Right renal cortex interstitium (tissue), 3 donors: Measurements from ENCODE around the gene ADARB2. TPM values are rescaled to one million over a fixed set of nuclear protein-coding genes. Genes with fewer than 3 reads are reported as not detected.

Source experiments
- DNase-seq, 3 donors: peaks; one replicate each; pipeline ENCODE4 v3.0.0-alpha.2; 2013; ENCODE audit warnings: low read depth in 3 of 3, low spot score in 2 of 3
- polyA plus RNA-seq, 3 donors: library from polyadenylated mRNA; unstranded; fragments of 120-200 nt; gene quantifications; one replicate each; pipeline ENCODE4 v1.2.1, GENCODE V29; 2013; ENCODE audit not compliant: insufficient read length in 3 of 3

The ADARB2 gene
- polyA plus RNA-seq, 3 donors, result 0.87 to 1.4 (median 1.4) TPM

GRCh38 chr10:1573981-1574380 is 163.3 kb downstream of the ADARB2 start:
- no peak for DNase-seq

- no peak for DNase-seq
Observed at GRCh38 chr10:1573334-1573969, 163.9 kb downstream of the ADARB2 start.

GRCh38 chr10:1572519-1573333 is 164.6 kb downstream of the ADARB2 start:
- DNase-seq, result no peak

GRCh38 chr10:1571587-1572237 is 165.6 kb downstream of the ADARB2 start:
- DNase-seq, result no peak

- no peak for DNase-seq
Observed at GRCh38 chr10:1570416-1571051, 166.8 kb downstream of the ADARB2 start.

GRCh38 chr10:1569208-1569607 is 168.1 kb downstream of the ADARB2 start:
- DNase-seq, result no peak

- DNase-seq, result no peak
Observed at GRCh38 chr10:1567742-1568495, 169.4 kb downstream of the ADARB2 start.

GRCh38 chr10:1567152-1567551 is 170.2 kb downstream of the ADARB2 start:
- no peak for DNase-seq

- no peak for DNase-seq
Observed at GRCh38 chr10:1564791-1565190, 172.5 kb downstream of the ADARB2 start.

- DNase-seq, result no peak
Observed at GRCh38 chr10:1563028-1563427, 174.3 kb downstream of the ADARB2 start.

- DNase-seq, result no peak
Observed at GRCh38 chr10:1561731-1562337, 175.5 kb downstream of the ADARB2 start.

- DNase-seq, result no peak
Observed at GRCh38 chr10:1560535-1561192, 176.7 kb downstream of the ADARB2 start.

- DNase-seq, result no peak
Observed at GRCh38 chr10:1559761-1560160, 177.6 kb downstream of the ADARB2 start.

GRCh38 chr10:1559311-1559710 is 178.0 kb downstream of the ADARB2 start:
- no peak for DNase-seq

- DNase-seq, result no peak
Observed at GRCh38 chr10:1558906-1559305, 178.4 kb downstream of the ADARB2 start.

GRCh38 chr10:1557081-1557480 is 180.2 kb downstream of the ADARB2 start:
- no peak for DNase-seq

GRCh38 chr10:1556496-1556895 is 180.8 kb downstream of the ADARB2 start:
- DNase-seq, result no peak

GRCh38 chr10:1553951-1554350 is 183.4 kb downstream of the ADARB2 start:
- no peak for DNase-seq

- no peak for DNase-seq
Observed at GRCh38 chr10:1552881-1553670, 184.2 kb downstream of the ADARB2 start.
